ENCODE measurements around the gene DIP2C.
"Not testable (repeated sequence)": the region's sequence is repeated elsewhere in the genome, so short reads cannot be mapped to it uniquely, and the experiment has no call there.

Gene DIP2C

DNA sequence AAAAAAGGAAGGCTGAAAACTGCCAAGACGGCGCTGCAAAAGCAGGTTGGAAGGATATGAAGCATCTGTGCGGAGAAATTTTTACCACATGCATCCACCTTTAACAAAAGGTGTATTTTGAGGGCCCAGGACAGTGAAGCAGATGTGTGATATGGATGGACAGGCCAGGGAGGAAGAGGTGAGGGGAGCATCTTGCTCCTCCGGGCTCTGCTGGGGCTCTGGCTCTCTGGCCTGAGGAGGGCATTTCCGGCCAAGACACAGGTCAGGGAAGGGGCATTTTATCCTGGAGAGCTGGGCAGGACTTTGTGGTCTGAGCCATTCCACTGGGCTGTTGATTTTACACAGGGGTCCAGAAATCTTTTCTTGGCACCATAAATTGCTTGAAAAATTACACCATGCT is 379.1 kb downstream of the DIP2C start:
- no peak for DNase-seq

DNA sequence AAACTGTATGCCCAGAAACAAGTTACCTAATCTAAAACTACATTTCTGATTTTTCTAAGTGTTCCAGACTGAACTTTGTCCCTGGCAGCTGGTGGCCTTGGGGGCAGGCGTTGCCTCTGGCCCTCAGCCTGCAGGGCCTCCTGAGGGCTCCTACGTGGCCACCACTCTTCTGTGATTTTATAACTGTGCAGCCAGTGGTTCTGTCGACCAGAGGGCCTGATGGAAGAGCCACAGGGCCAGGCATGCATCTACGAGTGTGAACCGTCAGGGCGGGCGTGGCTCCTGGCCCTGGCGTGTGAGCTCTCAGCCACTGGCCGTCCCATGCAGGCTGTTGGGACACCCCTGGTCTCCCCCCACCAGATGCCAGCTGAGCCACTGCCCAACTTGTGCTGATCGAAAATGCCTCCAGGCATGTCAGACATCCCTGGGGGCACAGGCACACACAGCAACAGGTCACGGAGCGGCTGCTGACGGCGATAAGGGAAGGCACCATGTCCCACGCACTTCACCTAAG is 380.8 kb downstream of the DIP2C start:
- no peak for DNase-seq

DNA sequence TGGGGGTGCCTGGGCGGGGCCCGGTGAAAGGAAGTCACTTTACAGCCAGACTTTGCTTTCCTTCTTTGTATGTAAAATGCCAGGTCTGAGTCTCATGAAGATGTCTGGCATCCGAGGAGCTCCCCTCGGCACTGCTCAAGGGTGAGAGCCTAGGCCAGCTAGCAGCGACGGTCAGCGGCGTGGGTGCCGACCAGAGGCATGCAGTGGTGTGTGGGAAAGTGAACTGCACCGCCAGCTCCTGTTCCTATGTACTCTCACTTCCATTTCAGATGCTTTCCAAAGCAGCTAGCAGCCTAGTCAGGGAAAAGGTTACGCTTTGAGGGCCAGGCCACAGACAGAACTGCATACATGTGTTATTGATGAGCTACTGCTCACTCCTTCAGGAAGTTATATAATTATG is 381.4 kb downstream of the DIP2C start:
- DNase-seq = no peak

DNA sequence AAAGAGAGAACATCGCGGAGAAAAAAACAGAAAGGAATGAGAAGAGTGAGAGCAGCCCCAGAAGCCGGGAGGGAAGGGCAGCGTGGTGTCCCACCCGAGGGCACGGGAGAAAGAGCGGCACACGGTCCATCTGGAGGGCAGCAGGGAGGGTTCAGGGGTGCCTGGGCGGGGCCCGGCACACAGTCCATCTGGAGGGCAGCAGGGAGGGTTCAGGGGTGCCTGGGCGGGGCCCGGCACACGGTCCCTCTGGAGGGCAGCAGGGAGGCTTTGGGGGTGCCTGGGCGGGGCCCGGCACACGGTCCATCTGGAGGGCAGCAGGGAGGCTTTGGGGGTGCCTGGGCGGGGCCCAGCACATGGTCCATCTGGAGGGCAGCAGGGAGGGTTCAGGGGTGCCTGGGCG is 381.8 kb downstream of the DIP2C start:
- no peak for DNase-seq

DNA sequence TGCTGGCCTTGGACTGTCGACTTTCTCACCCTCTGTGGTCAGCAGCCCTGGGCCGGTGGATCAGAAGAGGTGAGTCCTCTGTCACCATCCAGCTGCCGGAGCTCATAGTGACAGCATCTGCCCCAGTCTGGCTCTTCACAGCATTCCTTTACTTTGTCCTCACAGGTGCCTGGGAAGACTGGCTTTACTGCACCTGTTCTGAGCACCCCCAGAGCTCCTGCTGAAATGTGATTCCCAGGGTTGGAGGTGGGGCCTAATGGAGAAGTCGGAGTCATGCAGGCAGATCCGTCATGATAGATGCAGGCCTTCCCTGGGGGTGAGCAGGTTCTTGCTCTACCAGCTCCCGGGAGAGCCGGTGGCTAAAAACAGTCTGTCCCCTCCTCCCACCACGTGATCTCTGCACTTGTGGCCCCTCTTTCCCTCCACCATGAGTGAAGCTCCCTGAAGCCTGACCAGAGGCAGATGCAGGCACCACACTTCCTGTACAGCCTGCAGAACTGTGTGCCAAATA is 382.7 kb downstream of the DIP2C start:
- no peak for DNase-seq

DNA sequence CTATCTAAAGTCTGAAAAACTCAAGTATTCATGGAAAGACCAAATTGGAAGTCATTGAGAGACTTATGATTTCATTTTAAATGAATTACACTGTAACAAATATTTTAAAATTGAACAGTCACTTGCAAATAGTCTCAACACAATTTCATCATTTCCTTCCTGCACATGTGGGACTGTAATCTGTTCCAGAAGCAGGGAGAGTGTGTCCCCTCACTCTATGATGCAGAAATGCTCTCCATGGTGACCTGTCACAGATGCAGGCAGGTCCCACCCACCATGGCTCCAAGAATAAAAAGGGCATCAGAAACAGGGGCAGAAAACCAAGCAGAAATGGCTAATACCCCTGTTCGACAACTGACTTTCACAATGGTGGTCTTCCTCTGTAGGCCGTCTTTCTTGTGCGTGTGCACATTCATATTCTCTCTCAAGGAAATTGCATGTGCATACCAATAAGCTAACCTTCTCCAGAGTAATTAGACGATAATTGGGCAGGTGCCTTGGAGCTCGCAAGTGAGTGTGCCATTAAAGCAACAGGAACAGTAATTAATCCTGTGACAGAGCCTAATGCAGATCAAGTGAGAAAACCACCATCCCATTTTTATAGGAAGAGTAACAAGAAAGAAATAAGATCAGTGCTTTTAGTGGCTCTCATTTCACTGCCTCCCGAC is 383.3 kb downstream of the DIP2C start:
- peak; percentile 11 for DNase-seq

DNA sequence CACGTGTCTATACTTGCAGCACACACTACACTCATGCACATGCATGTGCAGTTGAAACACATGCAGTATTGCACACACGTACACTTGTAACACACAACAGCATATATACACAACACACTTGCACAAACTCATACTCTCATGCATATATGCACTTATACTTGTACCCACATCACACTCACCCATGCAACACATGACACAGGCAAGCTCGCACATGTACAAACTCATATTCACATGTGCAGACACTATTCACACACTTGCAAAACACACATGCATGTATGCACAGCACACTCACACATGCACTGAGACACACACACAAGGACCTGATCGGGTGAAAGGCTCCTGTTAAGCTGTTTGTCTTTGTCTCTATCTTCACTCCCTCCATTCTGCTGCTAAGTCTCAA is 384.4 kb downstream of the DIP2C start:
- DNase-seq = no peak

DNA sequence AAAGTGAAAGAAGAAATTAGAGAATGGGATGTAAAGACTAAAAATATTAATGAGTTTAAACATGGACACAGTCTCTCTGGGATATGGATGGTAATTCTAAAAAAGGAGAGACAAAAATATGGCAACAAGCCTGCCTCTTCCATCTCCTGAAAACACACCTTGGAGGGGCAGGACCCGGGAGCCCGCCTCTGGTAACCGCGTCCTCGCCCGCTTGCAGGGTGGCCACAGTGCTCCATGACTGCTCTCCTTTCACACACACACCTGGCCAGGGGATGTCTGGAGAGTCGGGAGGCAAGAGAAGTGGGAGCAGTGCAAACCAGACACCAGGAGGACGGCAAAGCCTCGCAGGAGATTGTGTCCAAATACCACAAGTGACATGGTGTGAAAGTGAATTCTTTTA is 387.9 kb downstream of the DIP2C start:
- no peak for DNase-seq

DNA sequence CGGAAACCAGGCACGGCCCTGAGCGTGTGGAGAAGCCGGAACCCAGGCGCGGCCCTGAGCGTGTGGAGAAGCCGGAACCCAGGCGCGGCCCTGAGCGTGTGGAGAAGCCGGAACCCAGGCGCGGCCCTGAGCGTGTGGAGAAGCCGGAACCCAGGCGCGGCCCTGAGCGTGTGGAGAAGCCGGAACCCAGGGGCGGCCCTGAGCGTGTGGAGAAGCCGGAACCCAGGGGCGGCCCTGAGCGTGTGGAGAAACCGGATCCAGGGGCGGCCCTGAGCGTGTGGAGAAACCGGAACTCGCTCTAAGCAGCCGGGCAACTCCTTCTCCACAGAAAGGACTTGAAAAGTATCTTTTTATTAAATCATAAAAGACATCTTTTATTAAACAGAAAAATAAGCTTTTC is 388.9 kb downstream of the DIP2C start:
- DNase-seq = not testable (repeated sequence)

DNA sequence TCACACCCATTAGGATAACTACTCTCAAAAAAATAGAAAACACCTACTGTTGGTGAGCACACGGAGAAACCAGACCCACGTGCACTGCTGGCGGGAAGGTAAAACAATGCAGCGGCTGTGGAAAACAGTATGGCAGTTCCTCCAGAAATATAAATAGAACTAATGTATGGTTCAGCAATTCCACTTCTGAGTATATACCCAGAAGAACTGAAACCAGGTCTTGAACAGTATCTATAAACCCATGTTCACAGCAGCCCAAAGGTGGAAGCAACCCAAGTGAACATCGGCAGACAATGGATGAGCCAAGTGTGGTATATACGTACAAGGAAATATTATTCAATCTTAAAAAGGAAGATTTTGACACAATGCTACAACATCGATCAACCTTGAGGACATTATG is 389.5 kb downstream of the DIP2C start:
- DNase-seq = no peak

DNA sequence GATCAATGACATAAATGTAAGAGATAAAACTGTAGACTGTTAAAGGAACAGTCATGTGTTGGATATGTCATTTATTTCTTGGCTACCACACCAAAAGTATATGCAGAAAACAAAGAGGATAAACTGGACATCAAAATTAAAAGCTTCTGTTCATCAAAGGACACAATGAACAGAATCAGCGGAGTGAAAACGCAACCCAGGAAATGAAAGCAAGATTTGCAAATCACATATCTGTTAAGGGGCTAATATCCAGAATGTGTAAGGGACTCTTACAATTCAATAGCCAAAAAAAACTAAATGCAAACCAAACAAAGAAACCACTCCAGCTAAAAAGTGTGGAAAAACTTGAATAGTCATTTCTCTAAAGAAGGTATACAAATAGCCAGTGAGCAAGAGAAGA is 390.0 kb downstream of the DIP2C start:
- no peak for DNase-seq

DNA sequence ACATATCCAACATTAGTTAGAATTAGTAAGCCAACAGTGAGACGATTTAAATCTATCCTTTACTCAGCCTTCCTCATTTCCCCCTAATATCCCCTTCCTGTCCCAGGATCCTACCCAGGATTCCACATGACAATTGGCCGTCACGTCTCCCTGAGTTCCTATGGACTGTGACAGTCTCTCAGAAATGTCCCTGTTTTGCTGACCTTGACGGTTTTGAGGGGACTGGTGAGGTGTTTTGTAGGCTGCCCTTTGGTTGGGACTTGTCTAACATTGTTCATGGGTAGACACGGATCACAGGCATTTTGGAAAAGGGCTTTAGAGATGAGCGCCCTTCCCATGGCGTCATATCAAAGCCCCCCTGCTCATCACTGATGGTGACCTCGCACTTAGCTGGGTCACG is 391.4 kb downstream of the DIP2C start:
- no peak for DNase-seq

DNA sequence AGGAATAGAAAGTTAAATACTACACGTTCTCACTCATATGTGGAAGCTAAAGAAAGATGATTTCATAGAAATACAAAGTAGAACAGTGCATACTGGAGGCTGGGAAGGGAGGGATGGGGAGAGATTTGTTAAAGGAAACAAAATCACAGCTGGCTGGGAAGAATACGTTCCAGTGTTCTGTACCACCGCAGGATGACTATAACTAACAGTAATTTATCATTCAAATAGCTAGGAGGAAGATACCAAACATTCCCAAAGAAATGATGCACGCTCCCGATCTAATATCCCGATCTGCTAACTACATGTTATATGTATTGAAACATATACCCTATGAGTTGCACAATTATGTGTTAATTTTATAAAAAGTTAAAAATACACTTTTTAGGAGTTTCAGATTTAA is 391.9 kb downstream of the DIP2C start:
- DNase-seq = no peak

DNA sequence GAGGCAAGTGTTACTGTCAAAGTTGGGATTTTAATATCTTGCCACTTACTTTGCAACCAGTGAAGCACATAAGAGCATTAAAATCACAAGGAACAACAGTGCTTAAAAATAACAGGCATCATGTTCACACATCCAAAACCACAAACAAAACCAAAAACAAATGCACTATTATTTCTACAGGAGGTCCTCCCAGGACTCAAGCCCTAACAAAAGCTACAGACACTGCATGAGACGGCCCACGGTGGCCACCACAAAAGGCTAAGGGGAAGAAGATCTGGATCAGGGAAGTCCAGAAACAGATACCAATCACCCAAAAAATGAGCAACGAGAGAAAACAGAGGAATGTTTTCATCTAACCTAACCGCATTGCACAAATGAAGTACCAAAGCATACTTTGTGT is 395.8 kb downstream of the DIP2C start:
- no peak for DNase-seq

DNA sequence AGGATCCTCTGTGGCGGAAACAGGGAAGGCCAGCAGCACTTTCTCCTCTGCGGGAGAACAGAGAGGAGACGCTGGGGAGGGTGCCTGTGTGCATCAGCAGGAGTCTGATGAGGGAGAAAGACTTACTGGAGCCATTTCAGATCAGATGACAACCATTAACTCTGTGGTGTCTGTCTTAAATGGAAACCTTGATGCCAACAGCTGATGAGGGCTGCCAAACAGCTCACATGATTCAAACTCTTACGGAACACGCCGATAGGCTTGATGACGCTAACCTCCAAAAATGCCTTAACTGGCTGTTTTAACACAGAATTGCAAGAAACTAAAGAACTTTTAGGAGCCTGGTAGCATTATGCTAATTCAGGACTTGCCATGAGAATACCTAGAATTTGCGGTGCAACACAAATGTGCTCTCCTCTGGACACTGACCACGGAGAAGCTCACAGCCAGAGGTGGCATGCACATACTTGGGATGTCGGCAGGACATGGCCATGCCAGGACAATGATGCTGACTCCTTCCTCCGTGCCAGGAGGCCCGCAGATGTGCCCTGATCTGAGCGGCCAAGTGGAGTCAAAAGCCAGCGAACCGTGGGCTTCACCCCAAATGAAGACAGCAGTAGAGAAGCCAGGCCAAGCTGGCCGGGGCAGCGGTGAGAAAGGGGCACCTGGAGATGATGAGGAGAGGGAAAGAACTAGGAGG is 399.3 kb downstream of the DIP2C start:
- DNase-seq = no peak

DNA sequence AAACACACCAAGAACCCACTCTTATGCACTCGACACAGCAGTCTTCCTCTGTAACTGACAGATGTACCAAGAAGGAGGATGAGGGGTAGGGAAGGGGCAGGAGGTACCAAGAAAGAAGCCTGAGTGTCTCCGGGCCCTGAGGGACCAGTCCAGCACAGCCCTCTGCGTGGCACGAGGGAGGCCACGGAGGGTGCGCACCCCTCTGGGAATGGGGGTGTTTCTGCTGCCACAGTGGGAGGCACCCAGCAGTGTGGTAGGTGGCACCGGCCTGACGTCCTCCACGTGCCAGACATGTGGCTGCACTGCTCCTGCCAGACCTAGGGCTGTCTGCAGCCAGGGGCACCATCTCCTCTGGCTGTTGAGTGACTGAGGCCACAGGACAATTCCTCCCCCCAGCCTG is 399.9 kb downstream of the DIP2C start:
- no peak for DNase-seq

DNA sequence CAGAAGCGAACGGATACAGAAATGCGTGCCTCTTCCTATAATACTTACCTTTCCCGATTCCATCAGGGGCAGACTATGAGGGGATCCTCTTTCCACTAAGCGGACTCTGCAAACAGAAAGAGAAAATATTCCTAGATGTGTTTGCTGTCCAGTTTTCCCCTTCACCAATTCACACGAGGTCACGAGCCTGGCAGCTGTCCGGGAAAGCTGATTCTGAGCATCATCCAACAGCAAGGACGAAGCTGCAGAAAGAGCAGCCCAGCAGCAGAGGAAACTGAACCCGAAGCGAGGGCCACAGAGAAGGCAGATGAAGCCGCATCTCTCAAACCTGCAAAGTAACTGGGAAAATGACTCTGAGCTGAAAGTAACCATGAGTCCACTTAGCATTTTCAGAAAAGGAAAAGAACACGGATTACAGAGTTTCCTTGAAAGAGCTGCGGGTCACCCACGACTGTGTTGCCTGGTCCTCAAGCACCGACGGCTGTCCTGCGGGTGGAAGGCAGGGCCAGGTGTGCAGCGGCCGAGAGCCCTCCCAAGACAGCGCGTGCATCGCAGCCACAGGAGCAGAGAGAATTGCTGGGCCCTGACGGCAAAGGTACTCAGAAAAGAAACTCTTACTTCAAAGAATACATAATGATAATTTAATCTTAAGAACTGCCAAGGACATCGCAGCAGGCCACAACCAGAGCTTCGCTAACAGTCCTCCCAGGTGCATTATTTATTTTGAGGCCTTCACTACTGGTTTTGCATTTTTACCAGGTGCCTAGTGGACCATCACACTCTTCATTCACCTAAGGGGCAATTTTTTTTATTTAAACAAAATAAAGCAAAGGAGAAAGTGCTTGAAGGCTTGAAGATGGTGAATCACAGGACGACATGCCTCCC is 400.9 kb downstream of the DIP2C start:
- DNase-seq = no peak

DNA sequence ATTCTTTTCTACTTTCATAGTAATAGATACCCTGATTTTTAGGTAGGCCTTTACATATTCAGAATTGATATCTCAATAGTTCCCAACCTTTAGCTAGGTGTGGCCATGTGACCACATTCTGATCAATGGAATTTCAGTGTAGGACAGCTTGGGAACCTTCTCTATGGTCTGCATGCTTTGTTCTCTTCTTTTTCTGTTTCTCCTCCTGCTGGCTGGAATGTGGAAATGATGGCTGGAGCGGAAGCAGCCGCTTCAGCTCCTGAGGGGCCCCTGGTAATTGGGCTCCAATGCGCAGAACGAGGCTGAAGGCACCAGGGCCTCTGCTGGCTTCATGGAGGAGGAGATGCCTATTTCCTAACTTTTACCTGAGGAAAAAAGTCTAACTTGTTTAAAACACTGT is 401.7 kb downstream of the DIP2C start:
- DNase-seq = no peak

DNA sequence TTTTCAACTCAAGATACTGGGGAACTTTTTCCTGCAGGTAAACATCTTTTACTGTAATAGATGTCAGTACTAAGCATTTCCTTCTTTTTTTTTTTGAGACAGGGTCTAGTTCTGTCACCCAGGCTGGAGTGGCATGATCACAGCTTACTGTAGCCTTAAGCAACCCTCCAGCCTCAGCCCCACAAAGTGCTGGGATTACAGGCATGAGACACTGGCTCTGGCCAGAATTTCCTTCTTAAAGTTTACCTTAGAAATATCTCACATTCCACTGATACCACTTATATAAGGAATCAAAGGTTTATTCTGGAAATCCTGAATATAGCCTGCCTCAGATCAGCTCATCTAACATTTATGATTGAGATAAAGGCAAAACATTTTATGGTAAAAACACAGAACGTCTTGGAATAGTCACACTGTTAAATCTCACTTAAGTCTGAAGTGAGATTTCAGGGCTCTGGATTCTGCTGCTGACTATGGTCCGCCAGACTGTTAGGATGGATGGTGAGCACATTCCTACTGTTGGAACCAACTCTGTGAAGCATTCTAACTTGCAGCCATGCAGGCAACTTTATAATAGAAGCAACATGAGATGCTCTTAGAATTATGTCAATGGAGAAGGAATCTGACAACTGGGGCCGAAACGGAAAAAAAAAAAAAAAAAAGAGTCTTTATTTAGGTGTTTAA is 402.3 kb downstream of the DIP2C start:
- DNase-seq = no peak

DNA sequence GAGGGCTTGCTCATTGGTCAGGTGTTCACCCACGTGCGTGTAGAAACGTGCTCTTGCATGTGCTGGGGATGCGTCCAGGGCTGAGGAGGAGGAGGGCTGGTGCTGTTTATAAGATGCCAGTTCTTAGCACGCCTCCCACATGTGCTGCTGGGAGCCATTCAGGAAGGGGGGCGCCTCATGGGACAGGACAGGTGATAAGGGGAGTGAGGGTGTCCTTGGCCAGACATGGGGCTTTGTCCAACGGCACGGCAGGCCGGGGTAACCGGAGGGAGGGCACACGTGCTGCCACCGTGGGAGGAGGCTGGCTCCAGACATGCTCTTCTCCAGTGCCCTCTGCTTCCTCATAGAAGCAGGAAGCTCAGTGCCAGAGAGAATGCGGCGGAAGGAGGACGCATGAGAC is 404.3 kb downstream of the DIP2C start:
- DNase-seq = no peak

DNA sequence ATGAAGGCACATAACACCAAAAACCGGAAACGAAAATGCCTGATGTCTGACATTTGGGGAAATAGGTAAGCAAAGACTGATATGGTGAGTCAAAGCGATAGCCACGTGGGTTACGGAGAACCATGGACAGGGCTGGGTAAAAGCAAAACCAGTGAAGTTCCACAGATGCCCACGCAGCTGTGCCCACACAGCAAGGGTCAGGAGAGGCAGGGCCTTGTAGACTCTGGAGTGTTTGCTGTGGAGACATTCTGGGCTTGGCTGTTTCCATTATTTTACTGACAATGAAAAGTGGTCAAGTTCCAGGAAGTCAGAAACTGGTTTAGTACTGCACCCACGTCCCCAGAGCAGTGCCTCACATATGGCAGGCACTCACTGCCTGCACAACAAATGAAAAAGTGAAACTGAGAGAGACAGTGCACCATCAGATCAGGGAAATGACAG is 405.5 kb downstream of the DIP2C start:
- no peak for DNase-seq

DNA sequence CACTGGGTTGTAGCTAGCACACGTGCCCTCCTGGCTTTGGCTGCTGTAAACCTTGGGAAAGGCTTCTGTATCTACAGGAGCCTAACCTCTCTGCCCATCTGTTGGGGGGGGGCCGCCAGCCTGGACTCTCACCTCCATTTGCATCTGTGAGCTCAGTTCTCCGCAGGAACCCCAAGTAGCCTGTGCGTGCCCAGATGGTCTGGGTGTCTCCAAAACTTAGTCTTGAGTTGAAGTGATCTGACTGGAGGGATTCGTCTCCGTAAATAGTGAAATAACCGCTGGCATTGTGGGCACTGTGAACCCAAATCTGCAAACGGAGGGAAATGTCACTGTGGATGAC is 406.4 kb downstream of the DIP2C start:
- no peak for DNase-seq

All from hematopoietic multipotent progenitor cell treated with erythropoietin and hydrocortisone succinate and interleukin-3 and kit ligand, for 6 days (in vitro differentiated cells).